A549 (cell line): Measurements from ENCODE around the gene PREX1. TPM values are rescaled to one million over a fixed set of nuclear protein-coding genes. Genes with fewer than 3 reads are reported as not detected.

Source experiments
- ATAC-seq, 2 experiments: fragments of 200-7000 bp in 1 of 2; fragments of >200 bp in 1 of 2; cut with Nextera tagmentation in 1 of 2; cut with Tn5 transposase in 1 of 2; 3 replicates each; pipeline versions ENCODE4 v1.8.0 to v1.9.1; 2018 to 2020; ENCODE audit warnings: mild to moderate bottlenecking in 1 of 2, moderate library complexity in 1 of 2
- CTCF ChIA-PET: fragments of 300-600 bp; sonication (Branson Sonifier 250); formaldehyde crosslinking; extraction: SDS; loops from one replicate; lab custom pipeline; 2021; ENCODE audit warnings: antibody characterized with exemption, inconsistent platforms; lab: Yijun Ruan, JAX
- POLR2A ChIA-PET: fragments of 350-600 bp; formaldehyde crosslinking; extraction: SDS; loops from one replicate; lab custom pipeline; 2021; ENCODE audit warnings: antibody characterized with exemption, inconsistent platforms; lab: Yijun Ruan, JAX
- DNase-seq, 2 experiments: peaks; one replicate each; pipeline versions ENCODE4 v3.0.0 to v3.0.0-alpha.2; 2011 to 2016; ENCODE audit warnings: low read depth in 1 of 2, low spot score in 1 of 2
- FAIRE-seq: peaks from 2 replicates; lab custom pipeline; 2011; peaks lifted over from hg19 to GRCh38; lab: Jason Lieb, UNC
- H3K27ac ChIP-seq, 2 experiments: fragments of >200 bp; sonication (Bioruptor Twin); formaldehyde crosslinking; 3 replicates each; pipeline ENCODE4 v1.5.1; 2016 to 2017
- H3K4me1 ChIP-seq: fragments of >200 bp; sonication (Bioruptor Twin); formaldehyde crosslinking; 3 replicates; pipeline ENCODE4 v1.6.1; 2016
- H3K4me2 ChIP-seq: fragments of >200 bp; sonication (Bioruptor Twin); formaldehyde crosslinking; 3 replicates; pipeline ENCODE4 v1.6.1; 2016
- H3K4me3 ChIP-seq: fragments of >200 bp; sonication (Bioruptor Twin); formaldehyde crosslinking; 3 replicates; pipeline ENCODE4 v1.5.1; 2016
- H3K9me3 ChIP-seq: fragments of >200 bp; sonication (Bioruptor Twin); formaldehyde crosslinking; 3 replicates; pipeline ENCODE4 v1.6.1; 2016
- BHLHE40 ChIP-seq: IDR thresholded peaks from 2 replicates; pipeline ENCODE4 v1.6.1; 2012; ENCODE audit warnings: low read depth, low read length, inconsistent platforms
- CHD2 ChIP-seq: fragments of 150-350 bp; IDR thresholded peaks from 2 replicates; pipeline ENCODE4 v1.6.1; 2014; ENCODE audit warnings: low read length; ENCODE audit not compliant: partially characterized antibody
- EP300 ChIP-seq, 2 experiments: fragments of >200 bp; sonication (Bioruptor Twin); formaldehyde crosslinking; IDR thresholded peaks; 2 replicates in 1 of 2; 3 replicates in 1 of 2; pipeline ENCODE4 v1.6.1; 2016 to 2017
- ESRRA ChIP-seq: fragments of 150-350 bp; IDR thresholded peaks from 2 replicates; pipeline ENCODE4 v1.6.1; 2014; ENCODE audit warnings: mild to moderate bottlenecking, low read length, borderline replicate concordance
- FOSB ChIP-seq: fragments of 250-450 bp; sonication (Bioruptor Pico); IDR thresholded peaks from 2 replicates; pipeline ENCODE4 v1.5.0; 2020; ENCODE audit warnings: mild to moderate bottlenecking, moderate library complexity
- FOSL2 ChIP-seq, 2 experiments: fragments of 450-650 bp in 1 of 2; fragments of >200 bp in 1 of 2; sonication (Bioruptor Twin) in 1 of 2; formaldehyde crosslinking; IDR thresholded peaks; 2 replicates each; pipeline versions ENCODE4 v1.5.0 to v1.6.1; 2016 to 2020; ENCODE audit warnings: mild to moderate bottlenecking in 1 of 2, moderate library complexity in 1 of 2
- GATA3 ChIP-seq: IDR thresholded peaks from 2 replicates; pipeline ENCODE4 v1.6.1; 2012; ENCODE audit warnings: borderline replicate concordance
- HEYL ChIP-seq: fragments of 250-450 bp; sonication (Bioruptor Pico); IDR thresholded peaks from 2 replicates; pipeline ENCODE4 v1.8.0; 2021; ENCODE audit warnings: mild to moderate bottlenecking, moderate library complexity
- HOXA7 ChIP-seq: fragments of 250-450 bp; sonication (Bioruptor Pico); IDR thresholded peaks from 2 replicates; pipeline ENCODE4 v1.5.0; 2020; ENCODE audit warnings: mild to moderate bottlenecking, moderate library complexity
- HOXB13 ChIP-seq: fragments of 250-450 bp; sonication (Bioruptor Pico); IDR thresholded peaks from 2 replicates; pipeline ENCODE4 v1.5.0; 2020; ENCODE audit warnings: low read depth, mild to moderate bottlenecking, moderate library complexity
- MAZ ChIP-seq: fragments of 150-350 bp; IDR thresholded peaks from 2 replicates; pipeline ENCODE4 v1.6.1; 2014; ENCODE audit warnings: antibody characterized with exemption, low read depth, low read length, borderline replicate concordance
- MYC ChIP-seq: IDR thresholded peaks from 2 replicates; pipeline ENCODE4 v1.6.1; 2012; ENCODE audit warnings: mild to moderate bottlenecking, inconsistent platforms, low read length, improper control_type of control experiment, borderline replicate concordance
- NR3C1 ChIP-seq: fragments of >200 bp; sonication (Bioruptor Twin); formaldehyde crosslinking; IDR thresholded peaks from 3 replicates; pipeline ENCODE4 v1.6.1; 2017
- POLR2AphosphoS2 ChIP-seq: conservative IDR thresholded peaks from 2 replicates; pipeline ENCODE4 v1.6.1; 2012; ENCODE audit warnings: low read length, improper control_type of control experiment, inconsistent platforms
- RAD21 ChIP-seq, 2 experiments: fragments of >200 bp in 1 of 2; sonication (Bioruptor Twin) in 1 of 2; formaldehyde crosslinking in 1 of 2; IDR thresholded peaks in 1 of 2; conservative IDR thresholded peaks in 1 of 2; 2 replicates in 1 of 2; 3 replicates in 1 of 2; pipeline ENCODE4 v1.6.1; 2012 to 2018; ENCODE audit warnings: inconsistent platforms in 1 of 2
- RFX5 ChIP-seq: fragments of 450-650 bp; IDR thresholded peaks from 2 replicates; pipeline ENCODE4 v1.7.1; 2014; ENCODE audit warnings: antibody characterized with exemption, mild to moderate bottlenecking, moderate library complexity
- TFCP2L1 ChIP-seq: fragments of 250-450 bp; sonication (Bioruptor Pico); IDR thresholded peaks from 2 replicates; pipeline ENCODE4 v1.5.0; 2021; ENCODE audit warnings: mild to moderate bottlenecking
- TP53 ChIP-seq: fragments of 250-450 bp; sonication (Bioruptor Pico); IDR thresholded peaks from 2 replicates; pipeline ENCODE4 v1.5.0; 2021; ENCODE audit warnings: mild to moderate bottlenecking, moderate library complexity
- USF2 ChIP-seq: fragments of 450-650 bp; IDR thresholded peaks from 2 replicates; pipeline ENCODE4 v1.6.1; 2014; ENCODE audit warnings: antibody characterized with exemption
- ZC3H11A ChIP-seq: fragments of 450-650 bp; IDR thresholded peaks from 2 replicates; pipeline ENCODE4 v1.6.1; 2014; ENCODE audit warnings: antibody characterized with exemption, mild to moderate bottlenecking
- ZNF302 ChIP-seq: fragments of 250-450 bp; sonication (Bioruptor Pico); IDR thresholded peaks from 2 replicates; pipeline ENCODE4 v1.9.0; 2021; ENCODE audit warnings: inconsistent platforms, mild to moderate bottlenecking, moderate library complexity
- ZSCAN20 ChIP-seq: fragments of 250-450 bp; sonication (Bioruptor Pico); IDR thresholded peaks from 2 replicates; pipeline ENCODE4 v1.8.0; 2022; ENCODE audit warnings: mild to moderate bottlenecking, moderate library complexity
- WGBS: methylation state at CpG from one replicate; pipeline ENCODE4 v1.1.6; 2017; ENCODE audit errors: missing lambda C conversion rate; 5-methylcytosine and 5-hydroxymethylcytosine counted together
- polyA plus RNA-seq, 4 experiments: library from polyadenylated mRNA; depleted of rRNA in 3 of 4; stranded (reverse); fragments of >200 nt; fragmentation: RNase III in 1 of 4; extraction: RNeasy Plus Mini Kit Qiagen cat#74134 plus additional on column Dnase treatment in 1 of 4; gene quantifications; 2 replicates in 3 of 4; 3 replicates in 1 of 4; pipeline ENCODE4 v1.2.3, GENCODE V29; 2011 to 2017
- TF ChIP-seq, protein P1 (sequence below): IDR thresholded peaks from 2 replicates; pipeline ENCODE4 v1.6.1; 2012; ENCODE audit warnings: low read depth, borderline replicate concordance

PREX1 gene
- polyA plus RNA-seq, 2 of the 4 experiments (the other 2 are of a cell fraction), result 3.6 to 4.2 TPM

- POLR2A ChIA-PET, result no interaction called here
- Histone ChIP-seq H3K9me3 (0 out of 3 replicates have a peak, but pooled peaks cover 3% of the 10 kb centered on the region), H3K4me2 (no peak overlapping the region), H3K4me1 (no peaks in the 10 kb centered on the region), H3K27ac (no peak overlapping the region), H3K4me3 (no peak overlapping the region)
- TF ChIP-seq, protein P1, sequence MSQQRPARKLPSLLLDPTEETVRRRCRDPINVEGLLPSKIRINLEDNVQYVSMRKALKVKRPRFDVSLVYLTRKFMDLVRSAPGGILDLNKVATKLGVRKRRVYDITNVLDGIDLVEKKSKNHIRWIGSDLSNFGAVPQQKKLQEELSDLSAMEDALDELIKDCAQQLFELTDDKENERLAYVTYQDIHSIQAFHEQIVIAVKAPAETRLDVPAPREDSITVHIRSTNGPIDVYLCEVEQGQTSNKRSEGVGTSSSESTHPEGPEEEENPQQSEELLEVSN, result no peak
- TF ChIP-seq ZSCAN20 (CRISPR knock-in tag) (no peak), FOSL2 (IDR thresholded peaks at IDR 0.05) (no peak), FOSL2 (CRISPR knock-in tag; IDR thresholded peaks at IDR 0.05) (no peak), MAZ (no peak), ZNF302 (CRISPR knock-in tag) (no peak), HOXB13 (CRISPR knock-in tag) (no peak), MYC (no peak), GATA3 (no peak), USF2 (no peak)
- CTCF ChIA-PET, result interaction anchor here (1.0 to 2.7 kb wide), 3 partner anchors 13 to 115 kb away, joined by 3 to 9 read pairs (median 6); no protein-coding TSS in a partner anchor
- 53% methylated on average over 3 of the region's 3 CpGs for WGBS
- FAIRE-seq (no peak), ATAC-seq (no peak), DNase-seq (no peak)
Measured at GRCh38 chr20:48671141-48671540, 156.7 kb downstream of the PREX1 start.

DNA sequence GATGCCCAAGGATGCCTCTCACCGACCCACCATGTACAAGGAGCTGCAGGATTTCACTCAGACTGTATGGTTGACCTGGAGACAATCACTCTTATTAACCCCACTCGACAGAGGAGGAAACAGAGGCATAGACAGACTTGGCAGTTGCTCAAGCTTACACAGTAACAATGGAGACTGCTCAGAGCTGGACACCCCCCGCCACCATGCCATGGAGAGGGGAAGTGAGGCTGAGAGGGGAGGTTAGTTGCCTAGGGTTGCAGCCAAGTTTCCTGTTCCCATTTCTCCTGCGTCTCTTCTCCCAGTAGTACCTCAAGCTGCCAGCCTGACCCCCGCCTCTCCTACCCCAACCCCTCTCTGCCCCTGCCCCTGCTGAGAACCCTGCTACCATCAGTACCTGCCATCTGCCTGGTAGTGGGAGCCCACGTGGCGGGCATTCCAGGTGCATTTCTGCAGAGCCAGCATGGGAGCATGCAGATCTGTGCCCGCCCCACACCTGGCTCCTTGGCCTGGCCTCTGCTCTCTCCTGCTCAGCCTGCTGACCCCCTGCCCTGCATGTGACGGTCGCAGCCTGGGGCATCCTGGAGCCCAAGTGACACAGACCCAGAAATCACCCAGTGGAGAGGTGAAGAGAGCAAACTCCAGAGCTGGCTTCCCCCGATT is 157.7 kb downstream of the PREX1 start:
- Histone ChIP-seq H3K27ac (no peak overlapping the region), H3K4me3 (no peak overlapping the region), H3K9me3 (0 out of 3 replicates have a peak, but pooled peaks cover 3% of the 10 kb centered on the region), H3K4me1 (no peaks in the 10 kb centered on the region), H3K4me2 (no peak overlapping the region)
- no peak for FAIRE-seq
- POLR2A ChIA-PET, result no interaction called here
- ATAC-seq, result no peak
- no peak for DNase-seq
- TF ChIP-seq BHLHE40, result no peak
- no peak for TF ChIP-seq HOXA7
- TF ChIP-seq HOXB13 (CRISPR knock-in tag), result no peak
- TF ChIP-seq FOSB, result no peak
- no peak for TF ChIP-seq TFCP2L1 (CRISPR knock-in tag)
- no peak for TF ChIP-seq USF2
- no peak for TF ChIP-seq EP300 (IDR thresholded peaks at IDR 0.05)
- no peak for TF ChIP-seq CHD2
- TF ChIP-seq HEYL (CRISPR knock-in tag), result no peak
- no peak for TF ChIP-seq ESRRA
- no peak for TF ChIP-seq FOSL2 (IDR thresholded peaks at IDR 0.05)
- TF ChIP-seq FOSL2 (CRISPR knock-in tag; IDR thresholded peaks at IDR 0.05), result no peak
- no peak for TF ChIP-seq TP53 (CRISPR knock-in tag)
- TF ChIP-seq POLR2AphosphoS2, result no peak
- TF ChIP-seq NR3C1, result no peak
- TF ChIP-seq RAD21 (conservative IDR thresholded peaks at IDR 0.05 in 1 of 2, IDR thresholded peaks at IDR 0.05 in 1 of 2), result no peak
- TF ChIP-seq ZC3H11A, result no peak
- TF ChIP-seq RFX5, result no peak
- 70% methylated on average over 8 of the region's 11 CpGs for WGBS
- CTCF ChIA-PET, result interaction anchor here (1.0 to 6.0 kb wide), 3 partner anchors 13 to 235 kb away, joined by 3 to 62 read pairs (median 5); no protein-coding TSS in a partner anchor
